HFFc6 (cell line): ENCODE data around the gene TSEN2. TPM values are rescaled to one million over a fixed set of nuclear protein-coding genes. Genes with fewer than 3 reads are reported as not detected.

Experiments used
- DNase-seq: peaks from one replicate; pipeline ENCODE4 v3.0.0-alpha.2; 2018
- H3K27ac Mint-ChIP-seq: 2 replicates; pipeline ENCODE4 v1.8.0; 2020; ENCODE audit warnings: mild to moderate bottlenecking, mixed read lengths
- H3K27me3 Mint-ChIP-seq: 2 replicates; pipeline ENCODE4 v1.8.0; 2021; ENCODE audit warnings: mild to moderate bottlenecking, moderate library complexity, mixed read lengths; ENCODE audit not compliant: insufficient read depth
- H3K36me3 Mint-ChIP-seq: 2 replicates; pipeline ENCODE4 v1.8.0; 2021; ENCODE audit warnings: low read depth, mixed read lengths
- H3K4me1 Mint-ChIP-seq: 2 replicates; pipeline ENCODE4 v1.8.0; 2020; ENCODE audit warnings: low read depth, mixed read lengths
- H3K4me3 Mint-ChIP-seq: 2 replicates; pipeline ENCODE4 v1.8.0; 2020; ENCODE audit warnings: mild to moderate bottlenecking, moderate library complexity, mixed read lengths
- H3K9me3 Mint-ChIP-seq: 2 replicates; pipeline ENCODE4 v1.8.0; 2020; ENCODE audit warnings: mild to moderate bottlenecking, mixed read lengths
- CTCF ChIP-seq: fragments of 200-600 bp; sonication (generic); IDR thresholded peaks from 2 replicates; pipeline ENCODE4 v1.5.0; 2021; ENCODE audit warnings: antibody characterized with exemption, mild to moderate bottlenecking
- total RNA-seq, 6 experiments: library from RNA; stranded (reverse); fragmentation: NEBNext Ultra II Directional; extraction: Animal tissue kit (Norgen Biotek cat#: 25700); gene quantifications; 2 replicates in 1 of 6; 3 replicates in 5 of 6; pipeline ENCODE4 v1.2.3, GENCODE V29; 2021

TSEN2 gene
- total RNA-seq, 6 experiments from 2014 or later: 9.3 to 15.5 (median 10.9) TPM

- Mint-ChIP-seq H3K27ac (peak overlapping the region; percentile 91), H3K36me3 (peaks cover 10% of the 10 kb centered on the region; the same call in 1 of the 2 replicates), H3K27me3 (no peaks in the 10 kb centered on the region; the same call in none of the 2 replicates), H3K9me3 (no peaks in the 10 kb centered on the region), H3K4me1 (peaks cover 22% of the 10 kb centered on the region), H3K4me3 (peak overlapping the region; percentile 85)
- no peak for TF ChIP-seq CTCF
- DNase-seq: peak; percentile 95
These were observed 24.0 kb downstream of the TSEN2 start for GRCh38 chr3:12508291-12508700.

- Mint-ChIP-seq H3K27me3 (no peaks in the 10 kb centered on the region; the same call in none of the 2 replicates), H3K4me1 (peaks cover 22% of the 10 kb centered on the region), H3K36me3 (peaks cover 5% of the 10 kb centered on the region; the same call in 1 of the 2 replicates), H3K9me3 (no peaks in the 10 kb centered on the region), H3K4me3 (no peak overlapping the region), H3K27ac (no peak overlapping the region)
- no peak for DNase-seq
- TF ChIP-seq CTCF: no peak
These were observed 25.2 kb downstream of the TSEN2 start for GRCh38 chr3:12509466-12509865.

- 0 out of 2 replicates have a peak, but pooled peaks cover 4% of the 10 kb centered on the region for H3K36me3 Mint-ChIP-seq
- no peak overlapping the region for H3K27ac Mint-ChIP-seq
- H3K9me3 Mint-ChIP-seq: no peaks in the 10 kb centered on the region
- H3K4me3 Mint-ChIP-seq: no peak overlapping the region
- no peak for TF ChIP-seq CTCF
- DNase-seq: no peak
- H3K4me1 Mint-ChIP-seq: peaks cover 15% of the 10 kb centered on the region
- H3K27me3 Mint-ChIP-seq: no peaks in the 10 kb centered on the region; the same call in none of the 2 replicates
These were observed 28.3 kb downstream of the TSEN2 start for GRCh38 chr3:12512534-12513118.

- Mint-ChIP-seq H3K9me3 (no peaks in the 10 kb centered on the region), H3K27me3 (no peaks in the 10 kb centered on the region; the same call in 1 of the 2 replicates), H3K4me3 (no peak overlapping the region), H3K36me3 (0 out of 2 replicates have a peak, but pooled peaks cover 6% of the 10 kb centered on the region), H3K27ac (no peak overlapping the region), H3K4me1 (peaks cover 2% of the 10 kb centered on the region)
- DNase-seq: no peak
- no peak for TF ChIP-seq CTCF
These were observed 29.6 kb downstream of the TSEN2 start for GRCh38 chr3:12513694-12514446.

- no peak for TF ChIP-seq CTCF
- Mint-ChIP-seq H3K27me3 (no peaks in the 10 kb centered on the region), H3K4me3 (no peak overlapping the region), H3K4me1 (no peaks in the 10 kb centered on the region), H3K27ac (no peak overlapping the region), H3K9me3 (no peaks in the 10 kb centered on the region), H3K36me3 (0 out of 2 replicates have a peak, but pooled peaks cover 11% of the 10 kb centered on the region)
- DNase-seq: no peak
These were observed 31.4 kb downstream of the TSEN2 start for GRCh38 chr3:12515631-12516030.
